CD4-positive, alpha-beta T cell treated with Interleukin-6 at 100 ng/mL for 8 hours (primary cell): ENCODE data around the gene C16orf54.
"Not testable (repeated sequence)": the region's sequence is repeated elsewhere in the genome, so short reads cannot be mapped to it uniquely, and the experiment has no call there.

Experiments used
- DNase-seq: peaks from one replicate; pipeline ENCODE4 v3.0.0-alpha.2; 2020; ENCODE audit warnings: mixed read lengths, low spot score

The C16orf54 gene

DNA sequence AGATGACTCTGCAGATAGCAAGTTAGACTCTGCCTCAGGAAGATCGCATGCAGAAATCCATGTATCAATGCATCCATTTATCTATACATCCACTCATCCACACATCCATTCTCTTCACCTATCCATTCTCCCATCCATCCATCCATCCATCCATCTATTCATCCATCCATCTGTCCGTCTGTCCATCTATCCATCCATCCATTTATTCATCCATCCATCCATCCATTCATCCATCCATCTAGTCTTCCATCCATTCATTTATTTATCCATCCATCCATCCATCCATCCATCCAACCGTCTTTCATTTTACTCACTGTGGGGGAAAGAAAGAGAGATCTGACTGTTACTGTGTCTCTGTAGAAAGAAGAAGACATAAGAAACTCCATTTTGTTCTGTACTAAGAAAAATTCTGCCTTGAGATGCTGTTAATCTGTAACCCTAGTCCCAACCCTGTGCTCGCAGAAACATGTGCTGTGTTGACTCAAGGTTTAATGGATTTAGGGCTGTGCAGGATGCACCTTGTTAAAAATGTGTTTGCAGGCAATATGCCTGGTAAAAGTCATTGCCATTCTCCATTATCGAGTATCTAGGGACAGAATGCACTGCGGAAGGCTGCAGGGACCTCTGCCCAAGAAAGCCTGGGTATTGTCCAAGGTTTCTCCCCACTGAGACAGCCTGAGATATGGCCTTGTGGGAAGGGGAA lies 5.7 kb downstream of the C16orf54 start:
- not testable (repeated sequence) for DNase-seq

DNA sequence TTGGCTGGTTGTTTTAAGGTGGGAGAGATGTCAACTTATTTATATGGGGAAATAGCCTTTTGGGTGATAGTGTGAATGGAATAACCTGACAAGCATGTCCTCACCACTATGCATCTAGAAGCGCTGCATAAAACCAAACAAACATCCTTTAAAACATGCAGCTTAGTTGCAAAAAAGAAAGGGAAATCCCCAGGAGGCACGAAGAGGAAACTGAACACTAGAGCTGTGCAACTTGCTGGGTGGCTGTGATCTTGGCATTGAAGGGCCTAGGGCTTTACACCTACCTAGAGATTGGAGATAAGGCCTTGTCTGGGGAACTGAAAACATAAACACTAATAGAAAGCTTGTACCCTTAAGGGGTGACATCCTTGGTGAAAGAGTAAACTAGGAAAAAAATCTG lies 7.3 kb downstream of the C16orf54 start:
- peak; percentile 81 for DNase-seq

DNA sequence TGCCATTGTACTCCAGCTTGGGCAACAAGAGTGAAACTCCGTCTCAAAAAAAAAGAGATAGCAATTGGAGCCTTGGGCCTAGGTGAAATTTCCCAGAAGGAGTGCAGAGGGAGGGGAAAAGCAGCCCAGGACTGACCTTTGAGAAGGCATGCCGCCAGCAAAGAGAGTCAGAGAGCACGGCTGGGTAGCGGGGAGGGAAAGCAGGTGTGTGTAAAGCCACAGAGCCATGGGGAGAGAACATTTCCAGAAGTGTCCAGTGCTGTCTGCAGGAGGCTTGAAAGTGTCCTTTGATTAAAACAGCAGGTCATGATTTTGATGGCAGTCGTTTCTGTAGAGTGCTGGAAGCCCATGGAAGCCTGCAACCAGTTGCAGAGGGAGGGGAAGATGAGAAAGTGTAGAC lies 8.1 kb downstream of the C16orf54 start:
- no peak for DNase-seq

DNA sequence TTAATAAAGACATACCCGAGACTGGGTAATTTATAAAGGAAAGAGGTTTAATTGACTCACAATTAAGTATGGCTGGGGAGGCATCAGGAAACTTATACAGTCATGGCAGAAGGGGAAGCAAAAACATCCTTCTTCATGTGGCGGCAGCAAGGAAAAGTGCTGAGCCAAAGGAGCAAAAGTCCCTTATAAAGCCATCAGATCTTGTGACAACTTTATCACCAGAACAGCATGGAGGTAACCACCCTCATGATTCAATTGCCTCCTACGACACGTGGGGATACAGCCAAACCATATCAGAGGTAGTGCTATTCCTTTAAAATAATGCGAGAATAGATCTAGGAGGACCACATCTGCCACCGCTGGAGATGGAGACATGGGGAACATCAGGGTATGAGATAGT lies 9.0 kb downstream of the C16orf54 start:
- no peak for DNase-seq

DNA sequence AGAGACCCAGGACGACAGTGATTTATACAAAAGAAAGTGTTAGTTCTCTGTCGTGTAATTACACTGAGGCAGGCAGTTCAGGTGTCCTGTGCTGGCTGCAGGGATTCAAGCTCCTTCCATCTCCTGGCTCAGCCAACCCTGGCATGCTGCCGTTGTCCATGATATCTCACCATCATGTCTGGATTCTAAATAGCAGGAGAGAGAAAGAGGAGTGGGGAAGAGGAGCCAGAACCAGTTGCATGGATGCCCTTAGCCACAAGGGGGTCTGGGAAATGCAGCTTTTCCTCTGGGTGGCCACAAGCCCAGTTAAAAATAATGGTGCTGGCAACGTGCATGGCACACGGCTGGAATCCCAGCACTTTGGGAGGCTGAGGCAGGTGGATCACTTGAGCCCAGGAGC lies 9.7 kb downstream of the C16orf54 start:
- no peak for DNase-seq

DNA sequence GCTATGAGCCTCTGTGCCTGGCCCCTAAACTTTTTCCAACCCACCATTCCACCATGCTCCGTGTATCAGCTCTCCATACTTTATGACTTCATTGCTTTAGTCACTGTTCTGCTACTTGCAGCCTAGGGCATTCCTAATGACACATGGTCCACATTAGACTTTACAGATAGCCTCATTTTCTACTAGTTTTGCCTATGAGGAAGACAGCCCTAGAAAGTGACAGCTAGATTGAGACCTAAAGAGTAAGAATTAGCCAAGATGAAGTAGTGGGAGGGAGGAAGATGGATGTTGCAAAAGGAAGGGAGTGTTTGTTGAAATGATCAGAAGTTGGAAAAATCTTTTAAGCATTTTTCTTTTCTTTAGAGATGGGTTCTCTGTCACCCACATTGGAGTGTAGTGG lies 11.0 kb downstream of the C16orf54 start:
- DNase-seq: no peak

DNA sequence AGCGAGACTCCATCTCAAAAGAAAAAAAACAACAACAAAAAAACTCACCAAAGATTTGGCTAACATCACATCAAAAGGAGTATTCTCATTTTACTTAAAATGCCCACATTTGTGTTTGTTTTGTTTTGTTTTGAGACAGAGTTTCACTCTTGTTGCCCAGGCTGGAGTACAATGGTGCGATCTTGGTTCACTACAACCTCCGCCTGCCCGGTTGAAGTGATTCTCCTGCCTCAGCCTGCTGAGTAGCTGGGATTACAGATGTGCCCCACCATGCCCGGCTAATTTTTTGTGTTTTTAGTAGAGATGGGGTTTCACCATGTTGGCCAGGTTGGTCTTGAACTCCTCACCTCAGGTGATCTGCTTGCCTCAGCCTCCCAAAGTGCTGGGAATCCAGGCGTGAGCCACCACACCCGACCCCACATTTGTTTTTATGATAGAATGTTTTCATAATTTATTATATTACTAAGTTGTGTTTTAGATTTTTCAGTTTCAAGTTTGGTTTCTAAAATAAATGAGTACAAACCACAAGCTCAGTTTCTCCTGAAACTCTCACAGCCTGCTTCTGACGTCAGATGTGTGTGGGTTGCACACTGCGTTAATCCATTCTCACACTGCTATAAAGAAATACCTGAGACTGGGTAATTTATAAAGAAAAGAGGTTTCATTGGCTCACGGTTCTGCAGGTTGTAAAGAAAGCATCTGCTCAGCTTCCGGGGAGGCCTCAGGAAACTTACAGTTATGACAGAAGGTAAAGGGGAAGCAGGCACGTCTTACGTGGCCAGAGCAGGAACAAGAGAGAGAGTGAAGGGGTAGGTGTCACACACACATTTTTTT lies 13.8 kb downstream of the C16orf54 start:
- not testable (repeated sequence) for DNase-seq

DNA sequence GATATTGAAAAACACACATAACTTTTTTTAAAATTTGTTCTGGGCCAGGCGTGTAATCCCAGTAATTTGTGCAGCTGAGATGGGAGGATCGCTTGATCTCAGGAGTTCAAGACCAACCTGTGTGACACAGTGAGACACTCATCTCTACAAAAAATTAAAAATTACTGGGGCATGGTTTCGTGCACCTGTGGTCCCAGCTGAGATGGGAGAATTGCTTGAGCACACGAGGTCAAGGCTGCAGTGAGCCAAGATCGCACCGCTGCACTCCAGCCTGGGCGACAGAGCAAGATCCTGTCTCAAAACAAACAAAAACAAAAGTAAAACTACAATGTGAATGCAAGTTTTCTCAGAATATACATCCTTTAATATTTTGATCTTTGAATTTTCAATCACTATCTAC lies 15.1 kb downstream of the C16orf54 start:
- DNase-seq: no peak

DNA sequence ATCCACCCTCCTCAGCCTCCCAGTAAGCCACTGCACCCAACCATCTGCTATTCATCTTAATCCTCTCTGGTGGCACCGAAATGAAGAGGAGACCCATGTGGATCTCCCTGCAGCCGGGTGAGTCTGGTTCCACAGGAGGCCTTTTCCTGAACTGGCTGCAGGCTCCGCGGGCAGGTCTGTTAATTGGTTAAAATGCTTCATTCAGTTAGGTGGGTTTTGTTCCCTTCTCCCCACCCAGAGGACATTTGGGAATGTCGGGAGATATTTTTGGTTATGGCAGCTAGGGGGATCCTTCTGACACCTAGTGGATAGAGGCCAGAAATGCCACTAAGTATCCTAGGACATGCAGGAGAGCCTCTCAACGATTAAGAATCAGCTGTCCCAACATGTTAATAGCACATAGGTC lies 16.7 kb downstream of the C16orf54 start:
- no peak for DNase-seq

DNA sequence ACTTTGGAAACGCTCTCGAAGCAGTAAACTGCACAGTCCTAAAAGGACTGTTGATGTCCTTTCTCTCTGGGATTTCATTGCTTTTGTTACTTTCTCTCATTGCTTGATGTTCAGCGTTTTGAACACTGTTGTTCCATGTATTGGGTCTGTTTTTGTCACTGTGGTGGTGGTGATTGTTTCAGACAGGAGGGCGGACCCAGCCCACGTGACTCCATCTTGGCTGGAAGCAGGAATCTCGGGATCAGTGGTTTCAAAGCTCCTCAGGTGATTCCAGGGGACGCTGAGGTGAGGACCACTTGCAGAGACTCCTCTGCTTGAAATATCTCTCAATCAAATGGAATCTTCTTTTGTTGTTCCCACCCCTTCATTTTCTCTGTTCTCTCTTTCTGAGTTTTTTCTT lies 18.3 kb downstream of the C16orf54 start:
- no peak for DNase-seq

DNA sequence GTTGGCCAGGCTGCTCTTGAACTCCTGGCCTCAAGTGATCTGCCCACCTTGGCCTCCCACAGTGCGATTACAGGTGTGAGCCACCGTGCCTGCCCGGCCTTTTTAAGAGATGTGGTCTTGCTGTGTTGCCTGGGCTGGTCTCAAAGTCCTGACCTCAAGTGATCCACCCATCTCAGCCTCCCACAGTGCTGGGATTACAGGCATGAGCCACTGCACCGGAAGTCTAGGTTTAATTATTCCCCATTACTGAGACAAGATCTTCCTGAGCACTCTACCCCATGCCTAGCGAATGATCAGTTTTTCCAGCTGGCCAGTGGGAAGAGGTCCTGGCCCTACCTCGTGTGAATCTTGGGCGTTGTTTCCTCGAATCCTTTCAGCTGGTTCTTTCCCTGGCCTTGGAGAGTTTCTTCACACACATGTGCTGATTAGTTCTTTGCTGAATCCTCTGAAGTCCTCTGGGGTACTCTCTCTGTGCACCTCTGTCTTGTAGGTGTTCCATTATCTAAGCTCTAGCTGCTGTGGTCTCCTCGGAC lies 18.9 kb downstream of the C16orf54 start:
- no peak for DNase-seq

DNA sequence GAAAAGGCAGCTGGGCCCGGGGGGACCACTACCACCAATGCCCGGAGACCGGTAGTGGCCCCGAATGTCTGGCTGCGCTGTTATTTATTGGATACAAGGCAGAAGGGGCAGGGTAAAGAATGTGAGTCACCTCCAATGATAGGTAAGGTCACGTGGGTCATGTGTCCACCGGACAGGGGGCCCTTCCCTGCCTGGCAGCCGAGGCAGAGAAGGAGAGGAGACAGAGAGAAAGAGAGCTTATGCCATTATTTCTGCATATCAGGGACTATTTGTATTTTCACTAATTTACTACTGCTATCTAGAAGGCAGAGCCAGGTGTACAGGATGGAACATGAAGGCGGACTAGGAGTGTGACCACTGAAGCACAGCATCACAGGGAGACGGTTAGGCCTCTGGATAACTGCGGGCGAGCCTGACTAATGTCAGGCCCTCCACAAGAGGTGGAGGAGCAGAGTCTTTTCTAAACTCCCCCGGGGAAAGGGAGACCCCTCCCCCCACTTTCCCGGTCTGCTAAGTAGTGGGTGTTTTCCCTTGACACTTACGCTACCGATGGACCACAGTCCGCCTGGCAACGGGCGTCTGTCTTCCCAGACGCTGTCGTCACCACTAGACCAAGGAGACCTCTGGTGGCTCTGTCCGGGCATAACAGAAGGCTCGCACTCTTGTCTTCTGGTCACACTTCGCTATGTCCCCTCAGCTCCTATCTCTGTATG lies 24.5 kb downstream of the C16orf54 start:
- peak; percentile 46 for DNase-seq

DNA sequence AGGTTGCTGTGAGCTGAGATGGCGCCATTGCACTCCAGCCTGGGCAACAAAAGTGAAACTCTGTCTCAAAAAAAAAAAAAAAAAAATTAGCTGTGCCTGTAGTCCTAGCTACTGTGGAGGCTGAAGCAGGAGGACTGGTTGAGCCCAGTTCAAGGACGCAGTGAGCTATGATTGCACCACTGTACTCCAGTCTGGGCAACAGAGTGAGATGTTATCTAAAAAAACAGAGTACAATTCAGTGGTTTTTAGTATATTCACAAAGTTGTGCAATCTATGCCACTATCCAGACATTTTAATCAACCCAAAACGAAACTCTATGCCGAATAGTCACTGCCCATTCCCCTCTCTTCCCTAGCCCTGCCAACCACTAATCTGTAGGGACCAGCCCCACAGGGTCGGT lies 25.1 kb downstream of the C16orf54 start:
- DNase-seq: no peak

DNA sequence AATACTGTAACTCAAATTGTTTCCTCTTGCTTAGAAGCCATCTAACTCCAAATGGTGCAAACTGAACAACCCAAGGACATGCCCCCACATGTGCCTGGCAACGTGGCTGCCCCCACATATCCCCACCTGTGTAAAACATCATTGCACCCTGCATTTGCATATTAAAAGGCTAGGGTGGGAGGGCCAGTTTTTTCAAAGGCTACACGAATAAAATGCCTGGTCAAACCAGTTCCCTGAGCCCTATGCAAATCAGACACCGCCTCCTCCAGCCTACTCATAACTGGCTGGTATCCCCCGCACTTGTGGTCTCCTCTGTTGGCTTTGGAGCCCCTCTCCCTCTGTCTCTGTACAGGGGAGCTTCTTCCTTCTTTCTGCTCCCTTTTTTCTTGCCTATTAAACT lies 26.7 kb downstream of the C16orf54 start:
- no peak for DNase-seq

DNA sequence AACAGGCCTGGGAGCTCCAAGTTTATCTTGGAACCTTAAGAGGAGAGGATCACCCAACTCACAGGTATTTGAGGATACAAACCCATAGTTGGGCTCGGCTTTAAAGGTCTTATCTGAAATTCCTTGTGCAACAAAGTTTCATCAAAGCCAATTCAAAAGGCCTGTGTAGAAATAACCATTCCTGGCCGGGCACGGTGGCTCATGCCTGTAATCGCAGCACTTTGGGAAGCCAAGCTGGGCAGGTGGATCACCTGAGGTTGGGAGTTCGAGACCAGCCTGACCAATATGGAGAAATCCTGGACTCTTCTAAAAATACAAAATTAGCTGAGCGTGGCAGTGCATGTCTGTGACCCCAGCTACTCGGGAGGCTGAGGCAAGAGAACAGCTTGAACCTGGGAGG lies 28.7 kb downstream of the C16orf54 start:
- DNase-seq: no peak

DNA sequence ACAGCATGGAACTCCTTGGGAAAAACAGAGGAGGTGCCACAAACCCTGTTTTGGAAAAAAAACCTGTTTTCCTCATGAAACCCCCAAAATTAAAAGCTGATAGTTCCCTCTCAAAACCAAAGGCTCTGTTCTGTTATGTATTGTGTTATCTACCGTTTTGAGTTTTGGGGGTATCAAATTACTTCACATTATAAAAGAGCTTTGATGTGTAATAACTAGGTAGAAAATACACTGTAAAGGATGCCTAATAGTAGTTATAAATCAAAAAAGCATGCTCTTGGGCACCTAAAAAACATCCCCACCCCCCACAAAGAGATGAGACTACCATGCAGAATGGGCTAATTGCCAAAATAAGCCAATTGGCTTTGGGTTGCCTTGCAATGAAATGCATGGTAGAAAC lies 30.8 kb downstream of the C16orf54 start:
- DNase-seq: no peak

DNA sequence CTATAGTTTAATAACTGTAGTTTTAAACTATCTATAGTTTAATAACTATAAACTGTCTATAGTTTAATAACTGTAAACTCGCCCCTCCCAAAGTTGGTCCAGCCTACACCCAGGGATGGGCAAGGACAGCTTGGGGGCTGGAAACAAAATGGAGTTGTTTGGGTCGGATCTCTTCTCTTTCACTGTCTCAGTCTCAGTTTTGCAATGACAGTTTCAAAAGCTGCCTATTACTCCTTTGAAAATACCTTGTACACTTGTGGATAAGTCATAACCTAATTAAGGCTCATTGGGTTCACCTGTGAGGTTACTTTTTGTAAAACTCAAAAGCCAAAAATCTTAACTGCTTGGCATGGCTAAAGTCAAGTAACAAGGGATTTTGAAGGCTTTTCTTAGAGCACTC lies 31.4 kb downstream of the C16orf54 start:
- DNase-seq: no peak

DNA sequence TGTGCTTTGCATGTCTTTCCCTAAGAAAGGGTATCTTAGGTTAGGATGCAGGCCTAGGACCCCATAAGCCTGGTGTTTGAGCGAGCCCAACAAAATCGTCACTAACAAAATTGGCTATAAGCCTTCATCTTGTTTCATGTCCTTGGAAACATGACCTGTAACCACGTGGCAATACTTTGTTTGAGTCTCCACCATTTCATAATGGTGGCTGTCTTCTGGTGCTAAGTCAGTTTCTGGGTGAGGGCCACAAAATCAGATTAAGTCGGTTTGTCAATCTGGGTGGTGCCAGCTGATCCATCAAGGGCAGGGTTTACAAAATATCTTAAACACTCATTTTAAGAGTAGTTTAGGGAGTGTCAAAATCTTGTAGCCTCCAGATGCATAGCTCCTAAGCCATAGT lies 33.0 kb downstream of the C16orf54 start:
- DNase-seq: no peak

DNA sequence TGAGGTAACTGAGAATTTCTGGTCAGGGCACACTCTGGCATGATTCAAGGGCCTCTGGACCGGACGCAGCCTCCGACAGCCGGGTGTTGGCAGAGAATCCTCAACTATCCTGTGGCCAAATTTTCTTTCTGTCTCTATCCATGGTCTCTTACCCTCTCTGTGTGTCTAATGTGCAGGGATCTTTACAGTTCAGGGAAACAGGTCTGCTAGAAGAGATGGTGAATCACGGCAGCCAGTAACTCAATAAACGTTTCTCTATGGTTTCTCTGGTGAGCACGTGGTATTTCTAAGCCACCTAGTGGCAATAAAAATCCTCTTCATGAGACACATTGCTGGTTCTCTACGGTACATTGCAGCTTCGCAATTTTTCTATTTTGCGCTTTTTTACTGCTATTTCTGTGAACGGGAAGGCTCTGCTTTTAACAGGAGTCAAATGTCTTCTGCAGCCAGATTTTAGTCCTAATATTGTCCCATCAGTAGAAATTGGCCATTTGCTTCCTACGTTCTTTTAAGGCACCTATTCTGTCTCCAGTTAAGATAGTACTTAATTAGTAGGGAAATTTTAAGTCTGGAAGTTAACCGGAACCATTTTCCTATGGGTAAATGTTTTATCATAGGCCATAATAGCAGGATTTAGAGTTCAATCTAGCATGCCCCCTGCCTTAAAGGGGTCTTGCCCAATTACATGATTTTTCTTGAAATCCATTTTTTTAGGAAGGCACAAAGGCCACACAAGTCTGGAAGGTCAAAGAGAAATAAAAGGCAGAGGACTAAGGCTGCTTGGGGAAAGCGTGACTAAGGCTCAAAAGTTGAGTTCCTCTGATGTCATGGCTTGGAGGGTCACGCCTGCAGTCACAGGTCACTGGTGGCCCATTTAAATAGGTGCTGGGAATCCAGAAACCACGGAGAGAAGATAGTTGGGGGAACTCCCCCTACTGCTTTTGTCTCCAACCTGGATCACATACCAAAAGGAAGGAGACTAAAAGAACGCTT lies 35.3 kb downstream of the C16orf54 start:
- DNase-seq: peak; percentile 74

DNA sequence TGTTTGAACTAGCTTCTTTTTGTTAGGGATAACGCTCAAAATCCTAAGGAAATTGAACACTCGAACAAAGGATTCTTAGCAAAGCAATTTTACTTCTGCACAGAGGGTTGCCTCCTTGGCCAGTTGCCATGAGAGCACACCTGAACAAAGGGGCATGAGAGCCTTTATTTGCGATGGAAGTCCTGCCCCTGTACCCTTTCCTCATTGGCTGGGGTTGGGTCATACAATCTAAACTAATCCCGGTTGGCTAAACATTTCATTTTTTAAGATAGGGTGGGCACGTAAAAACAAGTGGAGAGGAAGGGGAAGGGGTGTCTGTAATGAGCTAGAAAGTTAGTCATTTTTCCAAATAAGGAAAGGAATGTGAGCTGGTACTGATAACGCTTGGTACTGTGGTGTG lies 36.1 kb downstream of the C16orf54 start:
- DNase-seq: not testable (repeated sequence)

DNA sequence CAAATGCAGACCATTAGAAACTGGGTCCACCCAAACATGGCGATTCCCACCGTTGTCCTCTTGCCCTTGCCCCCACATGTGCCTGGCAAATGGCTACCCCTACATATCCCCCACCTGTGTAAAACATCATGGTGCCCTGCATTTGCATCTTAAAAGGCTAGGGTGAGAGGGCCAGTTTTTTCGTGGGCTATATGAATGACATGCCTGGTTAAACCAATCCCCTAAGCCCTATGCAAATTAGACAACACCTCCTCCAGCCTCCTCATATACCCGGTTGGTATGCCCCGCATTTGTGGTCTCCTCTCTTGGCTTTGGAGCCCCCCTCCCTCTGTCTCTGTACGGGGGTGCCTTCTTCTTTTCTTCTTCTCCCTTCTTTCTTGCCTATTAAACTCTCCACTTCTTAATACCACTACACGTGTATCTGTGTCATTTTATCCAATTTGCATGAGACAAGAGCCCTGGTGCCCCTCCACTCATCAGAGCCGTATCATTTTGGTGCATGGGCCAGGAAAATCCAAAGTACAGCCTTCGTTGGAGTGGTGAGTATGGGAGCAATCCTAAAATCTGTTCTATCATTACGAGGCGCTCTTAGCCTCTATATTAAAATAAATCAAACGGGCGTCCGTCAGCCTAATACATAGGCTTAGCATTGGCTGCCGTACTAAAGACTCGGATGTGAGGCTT lies 36.7 kb downstream of the C16orf54 start:
- no peak for DNase-seq
